Measurements from ENCODE around the gene TPM4. TPM values are rescaled to one million over a fixed set of nuclear protein-coding genes. Genes with fewer than 3 reads are reported as not detected.

Gene TPM4
- total and polyA plus RNA-seq, 2 of the 13 experiments (the other 11 are each of a cell fraction or from before 2014, with no cell fraction given) = 180 to 188 TPM

- TF ChIP-seq TFDP1 (CRISPR knock-in tag; IDR thresholded peaks at IDR 0.05; ENCODE audit: borderline replicate concordance) = no peak
- TF ChIP-seq E2F2 (CRISPR knock-in tag; IDR thresholded peaks at IDR 0.05; ENCODE audit: borderline replicate concordance) = 0 out of 2 replicates have a peak, but pooled peaks have one; percentile 19
- no peak for TF ChIP-seq TP53 (CRISPR knock-in tag; conservative IDR thresholded peaks at IDR 0.05)
- peak; percentile 20; the same call in 1 of the 2 replicates for TF ChIP-seq CBX5 (CRISPR knock-in tag; IDR thresholded peaks at IDR 0.05; ENCODE audit: borderline replicate concordance)
- no peak for TF ChIP-seq FOXM1 (CRISPR knock-in tag; IDR thresholded peaks at IDR 0.05)
- TF ChIP-seq MED1 (CRISPR knock-in tag; IDR thresholded peaks at IDR 0.05) = no peak
- peak; percentile 63; the same call in 1 of the 2 replicates for TF ChIP-seq SMC3 (IDR thresholded peaks at IDR 0.05; ENCODE audit: low read length)
- peak; percentile 85 for TF ChIP-seq TEAD3 (CRISPR knock-in tag; optimal IDR thresholded peaks at IDR 0.05; ENCODE audit: borderline replicate concordance)
- no peak for TF ChIP-seq ZBTB25 (CRISPR knock-in tag; IDR thresholded peaks at IDR 0.05)
- TF ChIP-seq YEATS2 (CRISPR knock-in tag; IDR thresholded peaks at IDR 0.05; ENCODE audit: borderline replicate concordance) = no peak
- peak; percentile 36 for TF ChIP-seq GABPB1 (CRISPR knock-in tag; IDR thresholded peaks at IDR 0.05)
- no peak for TF ChIP-seq RCOR2 (CRISPR knock-in tag; IDR thresholded peaks at IDR 0.05)
- no peak for TF ChIP-seq RERE (CRISPR knock-in tag; IDR thresholded peaks at IDR 0.05; ENCODE audit: low read depth)
- TF ChIP-seq KAT8 (CRISPR knock-in tag; IDR thresholded peaks at IDR 0.05) = 0 out of 2 replicates have a peak, but pooled peaks have one; percentile 29
- peak; percentile 39; the same call in 1 of the 2 replicates for TF ChIP-seq ZBTB38 (CRISPR knock-in tag; IDR thresholded peaks at IDR 0.05)
- 0 out of 2 replicates have a peak, but pooled peaks have one; percentile 37 for TF ChIP-seq ZNF792 (CRISPR knock-in tag; IDR thresholded peaks at IDR 0.05)
- peak; percentile 41; the same call in 1 of the 2 replicates for TF ChIP-seq ZNF558 (CRISPR knock-in tag; IDR thresholded peaks at IDR 0.05; ENCODE audit: borderline replicate concordance)
Measured at GRCh38 chr19:16041299-16041990, 34.9 kb upstream of the TPM4 start (continued).

Measured in HepG2 (cell line).